Activated gamma-delta T cell (primary cell): Measurements from ENCODE around the gene ERFE.
"Not testable (repeated sequence)": the region's sequence is repeated elsewhere in the genome, so short reads cannot be mapped to it uniquely, and the experiment has no call there.

Source experiments
- DNase-seq: peaks from one replicate; lab custom pipeline; 2025; lab: John Stamatoyannopoulos, UW
- total RNA-seq, 2 donors: gene quantifications; one replicate each; lab custom pipeline; 2026; lab: John Stamatoyannopoulos, UW

ERFE gene
- total RNA-seq: 0 to 0.10 reads per million in 2 donors

- no peak for DNase-seq
Observed at GRCh38 chr2:238158509-238159070, at the start of gene ERFE. TSS of gene ERFE (plus strand) at chr2:238158970. CDS start at chr2:238159008, 38 bp downstream.

- DNase-seq: no peak
Observed at GRCh38 chr2:238113611-238114010, 45.2 kb upstream of the ERFE start.

- no peak for DNase-seq
Observed at GRCh38 chr2:238114331-238114841, 44.4 kb upstream of the ERFE start.

GRCh38 chr2:238114851-238115660, 43.7 kb upstream of the ERFE start:
- DNase-seq: no peak

- not testable (repeated sequence) for DNase-seq
Observed at GRCh38 chr2:238115709-238116108, 43.1 kb upstream of the ERFE start.

GRCh38 chr2:238116298-238117198, 42.2 kb upstream of the ERFE start:
- DNase-seq: no peak

- DNase-seq: no peak
Observed at GRCh38 chr2:238117199-238118154, 41.3 kb upstream of the ERFE start.

- DNase-seq: no peak
Observed at GRCh38 chr2:238119756-238120462, 38.9 kb upstream of the ERFE start.

GRCh38 chr2:238120463-238121298, 38.1 kb upstream of the ERFE start:
- DNase-seq: no peak

- no peak for DNase-seq
Observed at GRCh38 chr2:238121511-238122286, 37.1 kb upstream of the ERFE start.

GRCh38 chr2:238122287-238123217, 36.2 kb upstream of the ERFE start:
- no peak for DNase-seq

GRCh38 chr2:238123218-238123971, 35.4 kb upstream of the ERFE start:
- no peak for DNase-seq

- no peak for DNase-seq
Observed at GRCh38 chr2:238123991-238124470, 34.7 kb upstream of the ERFE start.

GRCh38 chr2:238124488-238125126, 34.2 kb upstream of the ERFE start:
- no peak for DNase-seq

GRCh38 chr2:238125127-238125885, 33.5 kb upstream of the ERFE start:
- no peak for DNase-seq
